Left renal pelvis (tissue), 4 donors: ENCODE results near the gene MTERF1. TPM values are rescaled to one million over a fixed set of nuclear protein-coding genes. Genes with fewer than 3 reads are reported as not detected.

ENCODE experiments used
- DNase-seq, 4 donors: peaks; one replicate each; pipeline ENCODE4 v3.0.0-alpha.2; 2013; ENCODE audit warnings: low read depth in 4 of 4, low spot score in 3 of 4
- polyA plus RNA-seq, 4 donors: library from polyadenylated mRNA; unstranded; fragments of 120-200 nt; gene quantifications; one replicate each; pipeline ENCODE4 v1.2.1, GENCODE V29; 2013; ENCODE audit not compliant: insufficient read length in 4 of 4

Gene MTERF1
- polyA plus RNA-seq, 4 donors: 16.0 to 23.1 (median 21.6) TPM

DNA sequence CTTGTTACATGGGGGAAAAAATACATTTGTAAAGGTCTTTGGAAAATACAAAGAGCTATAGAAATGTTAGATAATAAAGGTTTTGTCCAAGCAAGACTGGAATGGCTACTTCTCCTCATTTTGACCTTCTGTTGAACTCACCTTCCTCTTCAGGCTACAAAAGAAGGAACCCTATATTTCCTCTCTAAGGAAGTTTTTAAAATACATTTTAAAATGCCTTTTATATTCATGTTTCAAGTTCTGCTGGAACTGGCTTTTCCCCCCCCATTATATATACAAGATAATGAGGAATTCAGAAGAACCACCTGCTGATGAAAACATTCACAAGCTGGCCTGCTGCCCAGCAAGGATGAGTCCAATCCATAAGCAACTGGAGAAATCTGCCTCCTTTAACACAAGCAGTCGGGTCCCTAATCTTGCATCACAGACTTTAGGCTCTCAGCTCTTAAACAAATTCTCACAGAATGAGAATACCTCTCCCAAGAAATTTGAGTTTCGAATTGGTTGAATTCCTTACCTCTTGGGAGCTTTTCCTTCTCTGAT lies 44.6 kb downstream of the MTERF1 start:
- DNase-seq: no peak

DNA sequence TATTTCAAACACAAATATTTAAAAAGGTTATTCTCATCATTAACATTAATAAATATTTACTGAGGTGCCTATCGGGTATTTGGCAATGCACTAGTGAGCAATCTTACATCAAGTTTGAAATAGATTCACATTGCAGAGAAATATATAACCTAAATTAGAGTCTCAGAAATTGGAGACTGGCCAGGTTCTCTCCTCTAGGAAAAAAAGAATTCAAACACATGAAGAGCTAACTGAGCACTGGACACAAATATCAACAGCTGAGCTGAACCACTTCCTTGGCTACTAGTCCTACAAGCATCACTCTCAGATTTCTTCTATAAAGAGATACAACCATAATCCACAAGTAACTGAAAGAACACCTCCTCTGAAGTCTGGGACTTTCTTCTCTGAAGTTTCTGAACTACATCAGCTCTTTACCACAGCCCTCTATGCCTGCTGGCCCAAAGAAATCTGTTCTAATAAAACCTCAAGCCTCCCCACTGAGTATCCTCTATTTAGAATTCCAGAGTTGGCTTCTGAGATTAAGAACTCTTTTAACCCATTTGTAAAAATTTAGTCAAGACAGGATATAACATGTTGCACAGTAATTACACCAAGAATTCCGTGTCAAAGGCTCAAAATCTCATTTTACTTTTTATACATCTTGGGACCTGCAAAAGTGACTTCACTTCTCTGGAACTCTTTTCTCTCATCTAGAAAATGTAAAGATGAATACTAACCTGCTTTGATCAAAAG lies 45.2 kb downstream of the MTERF1 start:
- no peak for DNase-seq

DNA sequence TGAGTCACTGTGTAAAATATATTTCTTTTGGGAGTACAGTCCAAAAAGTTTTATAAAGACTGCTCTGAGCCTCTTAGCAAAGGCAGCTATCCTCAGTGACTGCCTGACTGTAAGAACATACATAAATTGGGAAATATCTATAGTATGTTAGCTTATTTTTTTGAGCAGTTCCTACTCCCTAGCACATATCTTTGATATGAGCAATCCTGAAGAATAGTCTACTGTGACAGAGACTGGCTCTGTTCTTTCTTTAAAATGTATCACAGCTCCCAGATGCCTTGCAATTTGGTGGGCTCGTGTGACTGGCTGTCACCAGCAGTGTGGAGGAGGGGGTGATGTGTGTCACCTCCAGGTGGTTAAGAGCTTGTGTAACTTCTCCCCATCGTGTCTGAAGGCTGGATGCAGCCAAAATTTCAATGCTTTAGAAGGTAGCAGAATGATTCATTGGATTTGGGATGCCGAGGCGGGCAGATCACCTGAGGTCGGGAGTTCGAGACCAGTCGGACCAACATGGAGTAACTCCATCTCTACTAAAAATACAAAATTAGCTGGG lies 47.9 kb downstream of the MTERF1 start:
- DNase-seq: no peak

DNA sequence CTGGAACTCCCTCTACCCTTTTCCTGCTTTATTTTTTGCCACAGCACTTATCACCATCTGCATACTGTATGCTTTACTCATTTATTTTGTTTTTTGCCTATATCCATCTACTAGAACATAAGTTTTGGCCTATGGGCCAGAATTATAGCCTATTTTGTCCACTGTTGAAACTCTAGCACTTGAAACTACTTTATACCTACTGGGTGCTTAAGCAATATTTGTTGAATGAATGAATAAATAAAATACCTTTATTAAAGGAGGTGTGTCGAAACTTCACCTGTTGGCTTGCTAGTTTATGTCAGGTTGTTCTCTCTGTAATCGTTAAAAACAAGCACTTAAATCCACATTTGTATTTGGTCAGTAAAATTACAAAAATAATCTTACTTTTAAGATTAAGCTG lies 53.3 kb downstream of the MTERF1 start:
- no peak for DNase-seq

DNA sequence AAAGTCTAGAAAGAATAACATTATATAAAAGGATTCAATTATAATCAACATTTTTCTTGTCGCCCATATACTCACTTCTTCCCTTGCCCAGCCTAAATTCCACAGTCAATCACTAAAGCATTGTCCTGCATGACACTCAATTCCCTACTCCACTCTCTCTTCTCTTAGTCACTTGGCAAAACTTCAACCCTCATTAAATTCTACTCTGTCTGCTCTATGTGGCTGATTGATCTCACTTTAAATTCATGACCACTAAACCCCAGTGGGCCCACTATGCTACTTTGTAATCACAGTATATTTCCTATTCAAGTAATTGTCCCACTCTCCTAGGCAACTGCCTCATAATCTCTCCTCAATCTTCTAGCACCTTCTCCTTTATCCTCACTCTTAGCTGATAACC lies 54.1 kb downstream of the MTERF1 start:
- DNase-seq: no peak

DNA sequence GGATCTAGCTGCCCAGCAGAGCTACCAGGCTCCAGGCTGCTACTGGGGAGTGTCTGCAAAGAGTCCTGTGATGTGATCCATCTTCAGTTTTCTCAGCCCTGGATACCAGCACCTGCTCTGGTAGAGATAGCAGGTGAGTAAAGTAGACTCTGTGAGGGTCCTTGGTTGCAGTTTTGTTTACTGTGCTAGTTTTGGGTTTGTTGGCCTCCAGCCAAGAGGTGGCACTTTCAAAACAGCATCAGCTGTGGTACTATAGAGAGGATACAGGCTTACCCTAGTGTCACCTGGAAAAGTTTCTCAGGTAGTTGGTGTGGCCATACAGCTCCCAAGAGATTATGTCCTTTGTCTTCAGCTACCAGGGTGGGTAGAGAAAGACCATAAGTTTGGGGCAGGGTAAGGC lies 56.3 kb downstream of the MTERF1 start:
- DNase-seq: no peak

Other genes with a start within 250 kb of the MTERF1 start
- gene AKAP9, start 60.2 kb upstream of the MTERF1 start, polyA plus RNA-seq: 10 to 100 TPM; 59.4 to 99.1 (median 86.7) TPM